Stimulated activated CD4-positive, alpha-beta T cell treated with anti-CD3 and anti-CD28 coated beads, Interleukin-4, amount 100 ng/mL, for 24 hours (primary cell): ENCODE data around the gene HMX3.
A peak's percentile ranks its signal among the peaks of the same experiment; 100 is the strongest.
"Not testable (repeated sequence)": the region's sequence is repeated elsewhere in the genome, so short reads cannot be mapped to it uniquely, and the experiment has no call there.

Experiments
- DNase-seq: peaks from one replicate; pipeline ENCODE4 v3.0.0-alpha.2; 2020

HMX3 gene

GRCh38 chr10:123149162-123149567, 13.4 kb downstream of the HMX3 start:
- DNase-seq, result no peak

- peak; percentile 52 for DNase-seq
Measured at GRCh38 chr10:123149568-123150270, 13.9 kb downstream of the HMX3 start.

GRCh38 chr10:123150271-123150985, 14.7 kb downstream of the HMX3 start:
- no peak for DNase-seq

DNA sequence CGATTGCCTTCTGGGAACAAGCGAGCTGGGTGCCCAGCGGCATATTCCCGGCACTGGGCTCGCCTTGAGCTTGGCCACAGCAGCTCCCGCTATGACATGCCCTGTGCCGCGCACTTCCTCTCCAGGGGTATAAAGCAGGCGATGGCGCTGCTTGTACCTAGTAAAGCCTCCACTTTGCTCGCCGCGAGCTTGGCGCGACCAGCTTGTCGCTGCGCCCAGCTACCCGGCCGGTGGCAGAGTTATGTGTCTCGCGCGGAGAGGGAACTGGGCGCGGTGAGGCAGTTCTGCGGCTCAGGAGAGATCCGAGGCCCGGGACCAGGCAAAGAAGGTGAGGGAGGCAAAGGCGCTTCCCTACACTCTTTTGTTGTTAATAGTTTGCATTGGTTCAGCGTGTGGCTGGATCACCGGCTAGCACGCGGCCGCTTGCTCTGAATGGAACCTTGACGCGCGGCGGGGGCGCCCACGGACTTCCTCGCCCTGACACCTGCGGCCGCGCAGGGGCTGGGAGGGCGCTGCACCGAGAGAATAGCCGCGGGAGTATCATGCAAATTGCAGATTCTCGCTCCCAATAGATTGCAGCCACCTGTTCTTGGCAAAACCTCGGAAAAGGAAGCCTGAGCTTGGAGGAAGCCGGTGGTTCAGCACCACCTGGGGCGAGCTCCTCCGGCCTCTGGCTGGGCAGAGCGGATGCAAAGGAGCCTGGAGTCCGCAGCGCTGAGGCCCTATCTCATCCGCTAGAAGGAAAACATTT, 15.4 kb downstream of the HMX3 start:
- no peak for DNase-seq

DNA sequence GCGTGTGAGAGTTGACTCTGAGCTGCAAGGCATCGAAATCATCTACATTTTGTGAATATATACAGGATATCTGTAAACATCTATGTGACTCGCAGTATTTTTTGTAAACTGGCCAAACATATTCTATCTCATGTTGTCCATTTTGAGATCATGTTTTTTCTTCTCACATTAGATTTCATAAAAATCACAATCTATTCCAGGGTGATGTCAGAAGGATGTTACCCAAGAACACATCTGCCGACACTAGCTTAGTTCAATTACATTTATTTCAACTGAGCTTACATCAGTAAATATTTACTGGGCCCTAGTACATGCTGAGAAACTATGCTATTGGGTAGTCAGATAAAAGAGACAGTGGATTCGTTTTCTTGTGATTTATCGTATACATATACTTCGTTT, 16.0 kb downstream of the HMX3 start:
- no peak for DNase-seq

DNA sequence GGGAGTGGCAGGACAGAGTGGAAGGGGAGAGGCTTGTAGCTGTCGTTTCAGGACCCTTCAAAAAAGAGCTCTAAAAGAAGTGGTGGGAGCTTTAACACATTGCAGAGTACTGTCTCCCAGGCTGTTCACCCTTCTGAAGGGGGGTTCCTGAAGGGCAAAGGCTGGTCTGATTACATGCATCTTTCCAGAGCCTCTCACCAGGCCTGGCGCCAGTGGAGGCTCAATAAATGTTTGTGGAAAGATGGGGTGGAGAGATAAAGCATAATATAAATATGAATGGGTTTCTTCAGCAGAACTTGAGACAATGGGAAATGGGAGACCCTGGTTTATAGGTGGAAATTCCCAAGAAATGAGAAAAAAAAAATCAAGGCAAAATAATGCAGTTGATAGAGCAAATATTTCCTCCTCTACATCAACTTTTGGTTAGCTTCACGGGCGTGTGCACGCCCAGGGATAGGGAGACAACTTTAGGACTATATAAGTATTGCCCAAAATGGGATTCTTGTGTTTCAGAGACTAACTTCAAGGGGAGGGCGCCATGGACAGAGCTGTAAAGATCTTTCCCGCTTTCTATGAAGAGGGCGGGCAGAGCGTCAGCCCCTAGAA, 17.8 kb downstream of the HMX3 start:
- no peak for DNase-seq

GRCh38 chr10:123154092-123154710, 18.4 kb downstream of the HMX3 start, which contains the start of gene BUB3:
Gene BUB3, plus strand, starts transcription at chr10:123154402. Its CDS starts 516 bp downstream, at chr10:123154918.
- peak; percentile 97 for DNase-seq

GRCh38 chr10:123154711-123155505, 19.1 kb downstream of the HMX3 start:
- DNase-seq, result peak; percentile 50

- no peak for DNase-seq
Measured at GRCh38 chr10:123156078-123156477, 20.3 kb downstream of the HMX3 start.

DNA sequence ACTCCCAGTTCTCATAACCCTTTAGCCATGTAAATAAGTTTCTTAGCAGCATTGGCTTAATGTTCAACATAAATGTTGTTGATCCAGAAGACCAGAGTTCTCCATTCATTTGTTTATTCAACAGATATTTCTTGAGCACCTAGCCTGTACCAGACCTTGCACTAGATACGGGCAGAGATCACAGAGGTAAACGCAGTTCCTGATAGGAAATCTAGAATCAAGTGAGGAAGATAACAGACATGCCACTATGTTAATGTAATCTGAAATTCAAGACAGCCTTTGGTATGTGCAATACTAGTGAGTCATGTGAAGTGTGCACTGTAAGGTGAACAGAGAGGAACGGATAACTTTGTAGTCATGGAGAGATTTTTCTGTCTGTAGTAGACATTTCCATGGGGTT, 21.4 kb downstream of the HMX3 start:
- DNase-seq, result no peak

- DNase-seq, result no peak
Measured at GRCh38 chr10:123158682-123159081, 22.9 kb downstream of the HMX3 start.

DNA sequence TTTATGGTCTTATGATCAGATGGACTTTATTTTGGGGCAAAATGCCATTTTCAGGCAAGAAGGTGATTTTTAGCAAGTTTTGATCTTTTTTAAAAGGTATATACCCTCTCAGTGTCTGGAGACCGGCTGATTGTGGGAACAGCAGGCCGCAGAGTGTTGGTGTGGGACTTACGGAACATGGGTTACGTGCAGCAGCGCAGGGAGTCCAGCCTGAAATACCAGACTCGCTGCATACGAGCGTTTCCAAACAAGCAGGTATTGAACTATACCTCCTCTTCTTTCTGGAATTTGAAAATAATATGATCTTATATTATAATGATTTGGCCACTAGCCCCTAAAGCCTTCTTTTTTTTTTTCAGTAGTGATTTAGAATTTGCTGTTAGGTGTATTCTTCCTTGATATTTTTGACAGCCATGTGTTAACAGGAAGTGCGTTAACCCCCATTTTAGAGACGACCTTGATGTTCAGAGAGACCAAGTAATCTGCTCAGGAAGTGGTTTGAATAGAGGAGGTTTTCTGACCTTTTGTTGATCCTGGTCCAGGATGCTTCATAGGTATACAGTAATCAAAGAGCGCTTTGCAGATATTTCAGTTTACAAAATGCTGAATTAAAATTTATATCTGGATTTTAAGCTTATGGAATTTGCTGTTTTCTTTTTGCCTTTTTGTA, 24.7 kb downstream of the HMX3 start:
- no peak for DNase-seq

DNA sequence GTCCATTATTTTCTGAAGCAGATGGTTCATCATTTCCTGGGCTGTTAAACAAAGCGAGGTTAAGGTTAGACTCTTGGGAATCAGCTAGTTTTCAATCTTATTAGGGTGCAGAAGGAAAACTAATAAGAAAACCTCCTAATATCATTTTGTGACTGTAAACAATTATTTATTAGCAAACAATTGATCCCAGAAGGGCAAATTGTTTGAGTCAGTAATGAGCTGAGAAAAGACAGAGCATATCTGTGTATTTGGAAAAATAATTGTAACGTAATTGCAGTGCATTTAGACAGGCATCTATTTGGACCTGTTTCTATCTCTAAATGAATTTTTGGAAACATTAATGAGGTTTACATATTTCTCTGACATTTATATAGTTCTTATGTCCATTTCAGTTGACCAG, 28.5 kb downstream of the HMX3 start:
- no peak for DNase-seq

GRCh38 chr10:123165445-123166072, 29.8 kb downstream of the HMX3 start:
- DNase-seq, result no peak

DNA sequence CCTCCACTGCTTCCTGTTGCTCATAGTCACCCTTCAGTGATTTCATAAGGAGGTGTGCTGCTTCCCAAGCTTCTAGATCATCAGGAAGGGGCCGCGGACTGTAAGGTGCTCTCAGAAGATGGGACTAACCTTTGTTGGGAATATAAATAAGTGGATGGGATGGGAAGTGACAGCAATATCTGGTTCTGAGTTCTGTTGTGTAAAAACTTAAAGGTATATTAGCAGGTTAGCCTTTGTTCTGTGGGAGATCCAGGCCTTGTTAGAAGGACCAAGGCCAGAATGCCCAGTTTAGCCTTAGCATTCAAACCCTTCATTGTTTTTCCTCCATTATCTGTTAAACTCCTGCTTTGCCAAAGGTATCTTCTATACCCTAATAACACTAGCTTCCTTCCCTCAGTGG, 30.8 kb downstream of the HMX3 start:
- DNase-seq, result no peak

- DNase-seq, result no peak
Measured at GRCh38 chr10:123170961-123171360, 35.2 kb downstream of the HMX3 start.

GRCh38 chr10:123171616-123172015, 35.8 kb downstream of the HMX3 start:
- not testable (repeated sequence) for DNase-seq

DNA sequence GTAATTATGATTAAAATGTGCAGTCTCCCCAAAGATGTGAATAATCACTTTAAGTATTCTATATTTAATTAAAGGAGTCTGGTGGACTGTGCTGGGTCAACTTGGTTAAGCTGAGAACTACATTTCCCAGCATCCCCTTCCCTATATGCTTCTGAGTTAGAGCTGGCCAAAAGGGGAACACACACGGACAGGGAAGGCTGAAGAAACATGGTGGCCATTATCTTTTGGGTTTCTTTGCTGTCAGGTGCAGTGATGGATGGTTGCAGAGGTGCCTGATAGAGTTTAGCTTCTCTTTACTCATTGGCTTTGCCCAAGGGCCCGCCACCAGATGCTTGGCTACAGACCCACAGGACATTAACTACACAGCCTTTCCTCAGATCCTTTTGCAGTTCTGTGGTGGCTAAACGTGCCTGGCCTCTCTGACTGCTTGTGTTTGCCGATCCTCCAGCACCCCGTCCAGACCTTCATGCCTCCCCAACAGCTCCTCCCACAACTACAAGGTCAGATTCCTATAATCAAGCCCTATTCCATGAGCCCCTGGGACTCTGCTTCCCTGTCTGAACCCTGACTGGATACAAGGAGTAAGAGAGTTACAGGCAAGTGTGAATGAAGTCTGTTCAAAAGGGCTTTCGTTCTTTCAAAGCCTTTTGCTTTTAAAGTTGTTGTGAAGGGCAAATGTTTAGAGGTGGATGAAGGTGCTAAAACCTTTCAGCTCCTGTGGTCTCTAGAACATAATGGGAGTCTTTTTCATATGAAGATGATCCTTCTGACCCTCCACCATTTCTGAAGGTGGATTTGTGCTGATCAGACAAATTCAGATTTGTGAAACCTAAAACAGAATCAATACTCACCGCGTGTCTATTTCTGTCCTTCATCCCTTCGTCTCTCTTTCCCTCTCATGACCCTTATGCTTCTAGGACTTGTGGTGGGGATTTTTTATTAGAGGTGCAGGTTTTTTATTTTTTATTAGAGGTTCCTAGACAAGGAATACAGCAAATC, 39.9 kb downstream of the HMX3 start:
- DNase-seq, result no peak

GRCh38 chr10:123178390-123178789, 42.6 kb downstream of the HMX3 start:
- not testable (repeated sequence) for DNase-seq
